Right lobe of liver (tissue), 6 donors: ENCODE measurements around the gene GGPS1. TPM values are rescaled to one million over a fixed set of nuclear protein-coding genes. Genes with fewer than 3 reads are reported as not detected.

ENCODE experiments used
- ATAC-seq, 4 donors: fragments of 200-7000 bp; cut with Tn5 transposase; one replicate each; pipeline ENCODE4 v1.9.1; 2020; ENCODE audit warnings: mild to moderate bottlenecking in 4 of 4, moderate library complexity in 4 of 4
- DNase-seq, 3 donors: peaks; one replicate each; pipeline ENCODE4 v3.0.0-alpha.2; 2020
- H3K27ac ChIP-seq, 3 donors: fragments of 200-600 bp; one replicate each; pipeline ENCODE4 v1.8.0; 2022
- H3K27me3 ChIP-seq, 2 donors: fragments of 200-600 bp; one replicate each; pipeline ENCODE4 v1.8.0; 2022
- H3K36me3 ChIP-seq, 4 donors: fragments of 200-600 bp; sonication (generic) in 1 of 4; one replicate each; pipeline versions ENCODE4 v1.5.1 to v1.8.0; 2017 to 2022; ENCODE audit warnings: control low read depth in 1 of 4
- H3K4me1 ChIP-seq, 4 donors: fragments of 200-600 bp; sonication (generic) in 1 of 4; one replicate each; pipeline versions ENCODE4 v1.5.1 to v1.8.0; 2017 to 2022; ENCODE audit warnings: control low read depth in 1 of 4
- H3K4me3 ChIP-seq, 3 donors: fragments of 200-600 bp; one replicate each; pipeline ENCODE4 v1.8.0; 2022
- H3K9me3 ChIP-seq, 4 donors: fragments of 200-600 bp; sonication (generic) in 1 of 4; one replicate each; pipeline versions ENCODE4 v1.5.1 to v1.8.0; 2017 to 2022; ENCODE audit warnings: control low read depth in 1 of 4
- POLR2A ChIP-seq: fragments of 450-650 bp; IDR thresholded peaks from one replicate; pipeline ENCODE4 v1.6.1; 2017; ENCODE audit warnings: antibody characterized with exemption, mild to moderate bottlenecking
- WGBS: methylation state at CpG from one replicate; pipeline ENCODE4 v1.1.6; 2018; ENCODE audit warnings: low coverage, low lambda C conversion rate; ENCODE audit not compliant: insufficient coverage; ENCODE audit errors: missing lambda C conversion rate; 5-methylcytosine and 5-hydroxymethylcytosine counted together
- intact Hi-C, 2 donors: fragments of 100-400 bp; cut with DNase I; formaldehyde crosslinking; loops; one replicate each; pipeline versions ENCODE4 v1.11.2 to v1.14.1; 2022
- total RNA-seq, 6 experiments: library from RNA; depleted of rRNA in 2 of 6; stranded (reverse); fragments of >200 nt in 2 of 6; fragmentation: NEBNext Ultra II Directional in 3 of 6; extraction: Animal tissue kit (Norgen Biotek cat#: 25700) in 3 of 6; gene quantifications; one replicate each; pipeline versions ENCODE4 v1.1.0 to v1.2.4, GENCODE V29; 2016 to 2023
- TF ChIP-seq, protein P1 (sequence below), 4 donors: fragments of 200-600 bp in 3 of 4; fragments of 450-650 bp in 1 of 4; IDR thresholded peaks; one replicate each; pipeline versions ENCODE4 v1.5.1 to v1.8.0; 2016 to 2022; ENCODE audit warnings: antibody characterized with exemption in 4 of 4, mild to moderate bottlenecking in 2 of 4
- donor health status: DM: no; HTN: yes; CAD: no.
- donor health status: DM: no; HTN: no; CAD: no.
- donor health status: DM: no; HTN: no; CAD: no.
- donor health status: DM: no; HTN: yes; CAD: no.
- donor health status: DM: no; HTN: yes; CAD: no.

GGPS1 gene
- total RNA-seq, 6 experiments from 2014 or later = 7.8 to 12.1 (median 10.6) TPM

DNA sequence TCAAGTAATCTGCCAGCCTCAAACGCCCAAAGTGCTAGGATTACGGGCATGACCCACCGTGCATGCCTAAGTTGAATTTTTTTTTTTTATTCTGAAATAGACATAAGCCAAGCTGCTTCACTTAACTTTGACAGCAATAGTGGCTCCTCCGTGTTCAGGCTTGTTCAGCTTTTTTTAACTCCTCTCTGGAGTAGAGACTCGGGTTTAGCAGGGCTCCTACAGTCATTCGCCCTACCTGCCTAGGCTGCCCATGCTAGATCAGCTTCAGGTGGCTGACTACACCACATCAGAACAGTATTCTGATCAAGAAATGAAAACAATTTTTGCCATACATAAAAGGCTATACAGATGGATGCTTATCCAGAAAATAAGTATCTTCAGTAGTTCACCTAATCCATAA, 15.1 kb upstream of the GGPS1 start:
- Histone ChIP-seq H3K9me3 (no peaks in the 10 kb centered on the region), H3K27me3 (no peaks in the 10 kb centered on the region), H3K36me3 (peaks cover 0 to under 1% (median 0%) of the 10 kb centered on the region in 4 donors), H3K27ac (no peak overlapping the region), H3K4me1 (peaks cover 0 to 8% (median 3%) of the 10 kb centered on the region in 4 donors), H3K4me3 (no peak overlapping the region)
- ATAC-seq (no peak), DNase-seq (no peak)
- TF ChIP-seq, protein P1, sequence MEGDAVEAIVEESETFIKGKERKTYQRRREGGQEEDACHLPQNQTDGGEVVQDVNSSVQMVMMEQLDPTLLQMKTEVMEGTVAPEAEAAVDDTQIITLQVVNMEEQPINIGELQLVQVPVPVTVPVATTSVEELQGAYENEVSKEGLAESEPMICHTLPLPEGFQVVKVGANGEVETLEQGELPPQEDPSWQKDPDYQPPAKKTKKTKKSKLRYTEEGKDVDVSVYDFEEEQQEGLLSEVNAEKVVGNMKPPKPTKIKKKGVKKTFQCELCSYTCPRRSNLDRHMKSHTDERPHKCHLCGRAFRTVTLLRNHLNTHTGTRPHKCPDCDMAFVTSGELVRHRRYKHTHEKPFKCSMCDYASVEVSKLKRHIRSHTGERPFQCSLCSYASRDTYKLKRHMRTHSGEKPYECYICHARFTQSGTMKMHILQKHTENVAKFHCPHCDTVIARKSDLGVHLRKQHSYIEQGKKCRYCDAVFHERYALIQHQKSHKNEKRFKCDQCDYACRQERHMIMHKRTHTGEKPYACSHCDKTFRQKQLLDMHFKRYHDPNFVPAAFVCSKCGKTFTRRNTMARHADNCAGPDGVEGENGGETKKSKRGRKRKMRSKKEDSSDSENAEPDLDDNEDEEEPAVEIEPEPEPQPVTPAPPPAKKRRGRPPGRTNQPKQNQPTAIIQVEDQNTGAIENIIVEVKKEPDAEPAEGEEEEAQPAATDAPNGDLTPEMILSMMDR (IDR thresholded peaks at IDR 0.05) = no peak
- no peak for TF ChIP-seq POLR2A
- WGBS = 74% methylated on average over 6 of the region's 6 CpGs
- intact Hi-C loops = no loop called here

DNA sequence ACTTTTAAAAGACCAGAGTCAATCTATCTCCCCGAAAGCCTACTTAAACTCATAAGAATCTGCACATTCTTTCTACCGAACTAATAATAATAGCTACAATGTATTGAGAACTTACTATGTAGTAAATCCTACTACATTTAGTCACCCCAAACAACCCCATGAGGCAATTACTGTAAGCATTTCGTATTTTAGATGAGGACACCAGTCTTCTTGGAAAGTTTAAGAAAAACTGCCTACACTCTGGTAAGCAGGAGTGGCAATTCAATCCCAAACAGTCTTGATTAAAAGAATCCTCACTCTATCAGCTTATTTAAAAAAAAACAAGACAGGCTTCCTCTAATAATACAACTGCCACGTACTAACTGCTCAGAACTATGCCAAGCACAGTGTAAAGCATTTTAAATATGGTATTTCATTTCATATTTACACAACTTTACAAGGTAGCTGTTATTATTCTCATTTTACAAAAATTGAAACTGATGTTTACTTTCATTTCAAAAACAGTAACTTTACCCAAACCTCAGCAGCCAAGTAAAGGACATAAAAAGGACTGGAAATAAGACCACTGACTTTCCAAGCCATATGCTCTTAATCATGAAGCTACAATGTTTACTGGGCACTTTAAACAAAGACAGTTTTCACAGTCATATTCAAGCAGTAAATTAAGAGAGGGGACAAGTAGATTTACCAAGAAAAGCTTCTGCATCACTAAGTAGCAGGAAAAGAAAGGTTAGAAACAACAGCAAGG, 14.3 kb upstream of the GGPS1 start:
- Histone ChIP-seq H3K27me3 (no peaks in the 10 kb centered on the region), H3K36me3 (peaks cover 0 to 5% (median 0%) of the 10 kb centered on the region in 4 donors), H3K4me1 (peaks cover 0 to 8% (median 3%) of the 10 kb centered on the region in 4 donors), H3K9me3 (no peaks in the 10 kb centered on the region), H3K27ac (no peak overlapping the region), H3K4me3 (no peak overlapping the region)
- DNase-seq = no peak
- ATAC-seq = no peak
- intact Hi-C loops = no loop called here
- 64% methylated on average over 4 of the region's 4 CpGs for WGBS
- no peak for TF ChIP-seq POLR2A
- TF ChIP-seq, protein P1 (IDR thresholded peaks at IDR 0.05) = no peak

- intact Hi-C loops = no loop called here
- H3K9me3 ChIP-seq = no peaks in the 10 kb centered on the region
Observed at GRCh38 chr1:235315173-235315572, 13.2 kb upstream of the GGPS1 start.

DNA sequence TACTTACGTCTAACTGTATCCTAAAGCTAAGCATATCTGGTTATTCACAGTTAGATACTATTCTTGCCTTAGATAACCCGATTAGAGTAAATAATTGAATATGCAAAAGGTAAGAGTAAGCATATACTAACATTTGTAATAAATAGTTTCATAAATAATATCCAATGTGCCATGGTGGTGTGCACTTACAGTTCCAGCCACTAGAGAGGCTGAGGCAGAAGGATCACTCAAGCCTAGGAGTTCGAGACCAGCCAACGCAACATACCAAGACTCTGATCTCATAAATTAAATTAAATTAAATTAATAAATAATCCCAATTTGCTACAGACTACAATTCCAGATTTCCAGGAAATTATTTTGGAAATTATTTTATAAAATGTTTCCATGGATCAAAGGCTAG, 12.6 kb upstream of the GGPS1 start:
- Histone ChIP-seq H3K4me3 (no peak overlapping the region), H3K27me3 (no peaks in the 10 kb centered on the region), H3K27ac (no peak overlapping the region), H3K36me3 (peaks cover 0 to 5% (median 0%) of the 10 kb centered on the region in 4 donors), H3K9me3 (no peaks in the 10 kb centered on the region), H3K4me1 (peaks cover 0 to 6% (median under 1%) of the 10 kb centered on the region in 4 donors)
- TF ChIP-seq, protein P1 (IDR thresholded peaks at IDR 0.05) = no peak
- no peak for TF ChIP-seq POLR2A
- no peak for DNase-seq
- ATAC-seq = no peak
- intact Hi-C loops = no loop called here
- WGBS = 96% methylated on average over 4 of the region's 4 CpGs

More at GRCh38 chr1:235315173-235315572, 13.2 kb upstream of the GGPS1 start:
- H3K27me3 ChIP-seq = no peaks in the 10 kb centered on the region
- H3K36me3 ChIP-seq = peaks cover 0 to 5% (median 0%) of the 10 kb centered on the region in 4 donors
- ATAC-seq = no peak
- H3K27ac ChIP-seq = no peak overlapping the region
- no peak for DNase-seq
- peaks cover 0 to 6% (median 3%) of the 10 kb centered on the region in 4 donors for H3K4me1 ChIP-seq
- no peak overlapping the region for H3K4me3 ChIP-seq
- TF ChIP-seq, protein P1 (IDR thresholded peaks at IDR 0.05) = no peak
- TF ChIP-seq POLR2A = no peak
- 90% methylated on average over 2 of the region's 5 CpGs for WGBS
